HPDE6-E6E7 (cell line): ENCODE measurements around the gene STAG1.
"Not testable (repeated sequence)": the region's sequence is repeated elsewhere in the genome, so short reads cannot be mapped to it uniquely, and the experiment has no call there.

ENCODE experiments used
- DNase-seq: peaks from one replicate; pipeline ENCODE4 v3.0.0; 2011; ENCODE audit warnings: missing footprints; ENCODE audit errors: extremely low spot score

STAG1 gene

DNA sequence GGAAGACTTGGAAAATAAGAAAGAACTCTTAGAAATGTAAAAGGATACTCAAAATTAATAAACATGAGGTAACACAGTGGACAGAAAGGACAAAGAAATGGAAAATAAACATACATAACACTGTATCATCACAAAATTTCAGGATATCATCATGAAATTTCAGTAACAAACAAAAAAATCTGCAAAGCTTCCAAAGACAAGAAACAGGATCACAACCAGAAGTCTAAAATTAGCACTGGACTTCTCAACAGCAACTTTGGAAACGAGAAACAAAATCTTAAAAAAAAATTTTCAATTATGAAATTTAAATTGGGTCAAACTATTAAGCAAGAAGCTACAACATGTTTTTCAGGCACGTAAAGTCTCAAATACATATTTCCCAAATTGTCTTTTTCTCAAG, 238.8 kb downstream of the STAG1 start:
- DNase-seq, result no peak

DNA sequence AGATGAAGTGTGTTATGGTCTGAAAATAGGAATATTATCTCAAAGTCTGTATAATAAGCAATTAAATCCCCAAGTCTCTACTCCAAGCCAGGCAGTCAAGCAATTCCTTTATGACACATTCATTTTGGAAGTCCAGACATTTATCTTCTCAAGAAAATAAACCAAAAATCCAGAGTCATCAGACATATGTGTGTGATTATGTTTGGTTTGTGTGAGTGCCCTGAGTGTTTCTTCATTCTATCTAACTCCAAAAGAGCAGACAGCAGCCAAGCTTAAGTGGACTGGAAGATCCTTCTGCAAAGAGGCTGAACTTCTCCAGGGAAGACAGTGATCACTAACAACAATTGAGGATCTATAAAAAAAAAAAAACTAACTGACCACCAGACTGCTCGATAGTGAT, 239.8 kb downstream of the STAG1 start:
- no peak for DNase-seq

DNA sequence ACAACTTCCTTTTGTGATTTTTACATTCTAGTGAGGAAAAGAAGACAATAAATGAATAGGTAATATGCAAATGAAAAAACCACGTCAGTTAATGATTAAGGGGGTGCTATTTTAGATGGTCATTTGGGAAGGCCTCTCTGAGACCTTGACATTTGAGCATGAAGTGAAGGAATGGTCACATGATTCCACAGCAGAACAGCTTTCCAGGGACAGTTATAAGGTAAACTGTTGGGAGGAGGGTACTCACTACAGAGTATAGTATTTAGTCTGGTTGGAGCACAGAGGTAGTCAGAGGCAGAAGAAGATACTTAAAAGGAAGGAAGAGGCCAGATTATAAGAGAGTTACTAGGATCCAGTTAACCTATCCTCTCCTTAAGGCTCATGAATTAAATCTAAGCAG, 246.5 kb downstream of the STAG1 start:
- no peak for DNase-seq

DNA sequence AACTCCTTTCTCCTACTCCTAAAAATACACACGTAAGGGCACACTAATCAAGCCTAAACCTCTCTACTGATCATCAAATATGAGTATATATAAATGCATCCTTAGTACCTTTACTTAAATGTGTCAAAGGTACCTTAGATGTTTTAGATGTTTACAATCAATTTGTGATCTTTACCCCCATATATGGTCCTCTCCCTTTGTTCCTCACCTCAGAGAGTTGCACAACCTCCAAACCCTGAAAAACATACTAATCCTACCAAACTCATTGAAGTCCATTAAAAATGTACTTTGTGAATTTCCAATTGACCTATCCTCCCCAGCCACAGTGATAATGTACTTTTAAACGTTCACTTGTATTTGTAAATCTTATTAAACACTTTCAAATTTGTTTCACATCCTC, 249.1 kb downstream of the STAG1 start:
- no peak for DNase-seq

DNA sequence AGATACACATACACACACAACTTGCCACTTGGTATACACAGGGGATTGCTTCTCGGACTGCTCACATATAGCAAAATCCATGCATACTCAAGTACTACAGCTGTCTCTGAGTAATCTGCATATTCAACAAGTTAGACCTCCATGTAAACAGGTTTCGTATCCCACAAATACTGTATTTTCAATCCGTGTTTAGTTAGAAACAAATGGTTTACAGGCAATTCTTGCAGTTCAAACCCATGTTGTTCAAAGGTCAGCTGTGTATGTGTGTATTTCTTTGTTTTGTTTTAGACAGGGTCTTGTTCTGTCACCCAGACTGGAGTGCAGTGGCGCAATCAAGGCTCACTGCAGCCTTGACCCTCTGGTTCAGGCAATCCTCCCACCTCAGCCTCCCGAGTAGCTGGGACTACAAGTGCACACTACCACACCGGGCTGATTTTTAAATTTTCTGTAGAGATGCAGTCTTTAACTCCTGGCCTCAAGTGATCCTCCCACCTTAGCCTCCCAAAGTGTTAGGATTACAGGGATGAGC, 253.2 kb downstream of the STAG1 start:
- DNase-seq, result no peak

DNA sequence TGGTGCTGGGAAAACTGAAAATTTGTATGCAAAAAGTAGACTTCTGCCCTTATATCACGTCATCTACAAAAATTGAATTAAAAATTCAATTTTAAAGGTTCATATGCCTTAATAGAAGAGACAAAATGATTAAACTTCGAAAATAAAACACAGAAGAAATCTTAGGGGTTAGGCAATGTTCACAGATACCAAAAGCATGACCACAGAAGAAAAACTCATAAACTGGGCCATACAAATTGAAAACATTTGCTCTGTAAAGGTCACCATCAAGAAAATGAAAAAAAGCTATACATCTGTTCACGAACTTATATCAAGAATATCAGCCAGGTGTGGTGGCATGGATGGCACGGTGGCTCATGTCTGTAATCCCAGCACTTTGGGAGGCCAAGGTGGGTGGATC, 257.0 kb downstream of the STAG1 start:
- DNase-seq, result no peak

DNA sequence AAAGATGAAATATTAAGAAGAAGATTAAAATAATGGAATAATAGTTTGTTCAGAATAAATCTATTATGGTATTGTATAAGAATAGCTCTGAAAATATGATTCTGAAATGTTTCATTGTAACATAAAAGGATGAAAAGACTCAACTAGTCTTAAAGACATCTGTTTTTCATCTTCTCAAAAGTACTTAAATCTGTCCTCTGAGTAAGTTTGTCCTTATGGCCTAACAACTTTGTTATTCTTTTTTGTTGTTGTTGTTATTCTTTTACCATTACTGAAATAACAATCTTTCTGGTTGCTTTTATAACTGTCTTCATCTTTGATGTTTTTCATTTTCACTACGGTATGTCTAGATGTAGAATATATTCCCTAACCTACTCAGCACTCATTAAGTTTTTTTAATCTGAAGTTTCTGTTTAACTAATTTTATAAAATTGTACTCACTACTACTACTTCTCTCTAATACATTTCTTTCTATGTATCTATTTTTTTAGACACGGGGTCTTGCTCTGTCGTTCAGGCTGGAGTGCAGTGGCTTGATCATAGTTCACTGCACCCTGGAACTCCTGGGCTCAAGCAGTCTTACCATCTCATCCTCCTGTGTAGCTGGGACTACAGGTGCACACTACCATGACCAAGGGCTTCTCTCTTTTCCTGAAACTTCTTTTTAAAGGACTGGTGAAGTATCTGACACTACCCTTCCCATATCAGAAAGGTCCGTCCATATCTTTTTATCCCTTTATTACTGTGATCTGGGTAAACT, 261.4 kb downstream of the STAG1 start:
- DNase-seq, result no peak

DNA sequence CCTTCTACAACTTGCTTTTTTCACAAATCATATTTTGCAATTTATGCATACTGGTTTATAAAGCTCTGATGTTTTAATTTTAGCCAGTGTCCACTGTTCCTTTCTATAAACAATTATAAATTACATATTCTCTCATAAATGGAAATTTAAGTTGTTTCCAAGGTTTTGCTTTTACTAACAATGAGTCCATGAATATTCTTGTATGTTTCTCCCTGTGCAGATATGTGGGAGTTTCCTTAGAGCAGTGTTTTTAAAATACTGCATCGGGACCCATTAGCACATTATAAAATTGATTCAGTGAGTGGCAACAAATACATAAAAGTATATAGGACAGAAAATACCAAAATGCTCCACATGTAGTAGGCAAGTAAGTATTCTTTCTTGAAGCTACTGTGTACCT, 266.4 kb downstream of the STAG1 start:
- no peak for DNase-seq

DNA sequence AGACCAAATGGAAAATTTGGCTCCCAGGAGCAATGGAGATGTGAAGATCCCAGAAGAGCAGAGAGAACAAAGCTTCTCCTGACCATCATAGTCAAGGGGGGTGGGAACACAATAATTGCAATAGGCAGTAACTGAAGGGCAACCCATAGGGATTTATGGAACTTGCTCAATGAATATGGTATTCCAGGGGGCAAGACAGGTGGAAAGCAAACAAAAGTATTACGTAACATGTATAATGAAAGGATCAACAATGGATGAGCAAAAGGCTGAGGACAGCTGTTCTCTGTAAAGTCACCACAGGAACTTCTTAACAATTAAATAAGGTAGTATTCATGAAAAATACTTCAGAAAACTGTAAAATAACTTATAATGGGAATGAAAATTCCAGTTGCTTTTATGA, 275.9 kb downstream of the STAG1 start:
- DNase-seq, result no peak

DNA sequence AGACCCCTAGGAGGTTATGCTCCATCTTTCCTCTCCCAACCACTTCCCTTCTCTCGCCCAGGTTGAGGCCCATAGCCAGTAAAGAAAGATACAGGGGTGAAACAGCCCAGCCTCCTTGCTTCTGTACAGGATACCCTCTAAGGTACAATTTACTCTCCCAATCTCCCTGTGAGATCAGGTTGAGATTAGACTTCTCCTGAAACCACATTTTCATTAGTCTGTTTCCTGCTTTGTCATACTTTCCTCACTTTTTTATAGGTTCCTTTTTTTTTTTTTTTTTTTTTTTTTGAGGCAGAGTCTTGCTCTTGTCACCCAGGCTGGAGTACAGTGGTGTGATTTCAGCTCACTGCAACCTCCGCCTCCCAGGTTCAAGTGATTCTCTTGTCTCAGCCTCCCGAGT, 277.3 kb downstream of the STAG1 start:
- not testable (repeated sequence) for DNase-seq

DNA sequence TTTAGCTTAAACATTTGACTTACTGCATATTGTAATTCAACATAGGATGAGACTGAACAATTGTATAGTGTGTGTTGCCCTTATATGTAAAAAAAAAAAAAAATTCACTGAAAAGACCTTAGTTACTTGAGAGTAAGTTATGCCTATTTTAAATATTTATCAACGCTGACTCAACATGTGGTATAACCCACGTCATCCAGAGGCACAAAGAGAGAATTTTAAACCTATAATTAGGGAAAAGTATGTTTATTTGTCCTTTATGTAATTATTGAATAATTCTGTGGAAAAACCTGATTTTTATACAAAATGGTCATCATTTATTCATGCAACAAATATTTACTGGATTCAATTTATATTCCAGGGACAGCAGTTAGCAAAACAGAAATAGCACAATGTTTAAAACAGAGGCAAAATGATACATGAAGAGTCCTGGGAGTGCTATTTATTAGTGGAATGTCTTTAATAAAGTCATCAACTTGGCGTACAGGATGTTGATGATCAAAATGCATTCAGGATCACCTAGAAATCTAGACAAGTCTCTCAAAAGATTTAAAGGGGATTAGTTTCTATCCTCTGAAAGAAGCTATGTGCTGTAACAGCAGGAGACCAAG, 278.4 kb downstream of the STAG1 start:
- no peak for DNase-seq

DNA sequence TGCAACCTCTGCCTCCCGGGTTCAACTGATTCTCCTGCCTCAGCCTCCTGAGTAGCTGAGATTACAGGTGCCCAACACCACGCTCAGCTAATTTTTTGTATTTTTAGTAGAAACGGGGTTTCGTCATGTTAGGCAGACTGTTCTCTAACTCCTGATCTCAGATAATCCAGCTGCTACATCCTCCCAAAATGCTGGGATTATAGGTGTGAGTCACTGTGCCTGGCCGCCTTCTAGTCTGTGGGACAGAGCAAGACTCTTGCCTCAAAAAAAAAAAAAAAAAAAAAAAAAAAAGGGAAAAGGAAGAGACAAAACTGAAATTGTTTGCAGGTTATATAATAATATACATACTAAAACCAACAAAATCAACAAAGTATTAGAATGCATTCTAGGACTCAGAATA, 286.9 kb downstream of the STAG1 start:
- no peak for DNase-seq

DNA sequence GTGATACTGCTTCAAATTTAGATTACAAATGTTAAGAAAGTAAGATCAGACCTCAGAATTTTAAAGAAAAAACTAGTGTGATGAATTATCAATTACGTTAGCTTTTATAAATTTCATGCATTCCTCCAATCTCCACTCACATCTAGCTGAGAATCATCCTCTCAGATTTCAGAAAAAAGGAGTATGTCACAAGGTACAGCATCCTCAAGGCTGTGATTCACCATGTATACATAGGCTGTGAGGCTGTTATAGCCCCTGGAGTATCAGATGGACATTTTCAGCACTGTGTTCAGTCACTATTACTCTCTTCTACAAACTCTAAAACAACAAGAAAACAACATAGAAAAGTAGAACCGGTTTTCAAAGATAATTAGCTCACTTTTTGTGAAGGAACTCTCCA, 287.7 kb downstream of the STAG1 start:
- DNase-seq, result no peak

DNA sequence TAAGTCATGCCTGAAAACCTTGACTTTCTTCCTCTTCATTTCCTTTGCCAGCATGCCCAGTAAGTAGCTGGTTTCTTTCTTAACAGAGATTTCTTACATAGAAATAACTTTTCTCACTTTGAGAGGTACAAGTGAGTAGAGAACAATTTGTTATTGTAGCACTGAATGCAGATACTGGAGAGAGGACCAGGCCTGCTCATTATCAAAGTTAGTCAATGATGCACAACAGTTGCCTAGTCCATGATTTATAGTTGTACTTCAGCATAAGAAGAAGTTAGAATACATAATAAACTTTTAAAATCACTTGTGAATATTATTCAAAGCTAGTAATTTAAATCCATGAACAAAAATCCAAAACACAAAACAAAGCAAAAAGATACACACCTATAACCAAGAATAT, 289.0 kb downstream of the STAG1 start:
- no peak for DNase-seq

DNA sequence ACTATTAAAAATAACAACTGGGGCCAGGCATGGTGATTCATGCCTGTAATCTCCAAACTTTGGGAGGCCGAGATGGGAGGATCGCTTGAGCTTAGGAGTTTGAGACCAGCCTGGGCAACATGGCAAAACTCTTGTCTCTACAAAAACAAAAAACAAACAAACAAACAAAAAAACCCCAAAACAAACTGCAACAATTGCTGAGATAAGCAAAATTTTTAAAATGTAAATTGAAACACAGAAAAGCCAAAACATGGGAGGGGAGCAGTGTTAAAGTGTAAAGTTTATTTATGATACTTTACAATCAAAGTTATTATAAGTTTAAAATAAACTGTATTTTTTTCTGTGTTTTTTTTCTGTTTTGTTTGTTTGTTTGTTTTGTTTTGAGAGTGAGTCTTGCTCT, 294.4 kb downstream of the STAG1 start:
- no peak for DNase-seq

DNA sequence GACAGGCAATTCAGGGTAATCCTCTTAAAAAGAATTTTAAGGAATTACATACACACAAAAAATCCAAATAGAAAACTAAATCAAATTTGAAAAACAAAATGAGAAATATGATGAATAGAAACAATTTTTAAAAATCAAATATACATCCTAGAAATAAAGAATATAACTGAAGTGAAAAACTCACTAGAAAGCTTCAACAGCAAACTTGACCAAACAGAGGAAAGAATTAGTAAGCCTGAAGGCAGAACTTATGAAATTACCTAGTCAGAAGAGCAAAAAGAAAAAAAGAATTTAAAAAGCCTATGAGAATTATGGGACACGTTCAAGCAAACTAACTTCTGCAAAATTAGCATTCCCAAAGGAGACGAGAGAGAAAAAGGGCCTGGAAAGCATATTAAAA, 296.0 kb downstream of the STAG1 start:
- no peak for DNase-seq

DNA sequence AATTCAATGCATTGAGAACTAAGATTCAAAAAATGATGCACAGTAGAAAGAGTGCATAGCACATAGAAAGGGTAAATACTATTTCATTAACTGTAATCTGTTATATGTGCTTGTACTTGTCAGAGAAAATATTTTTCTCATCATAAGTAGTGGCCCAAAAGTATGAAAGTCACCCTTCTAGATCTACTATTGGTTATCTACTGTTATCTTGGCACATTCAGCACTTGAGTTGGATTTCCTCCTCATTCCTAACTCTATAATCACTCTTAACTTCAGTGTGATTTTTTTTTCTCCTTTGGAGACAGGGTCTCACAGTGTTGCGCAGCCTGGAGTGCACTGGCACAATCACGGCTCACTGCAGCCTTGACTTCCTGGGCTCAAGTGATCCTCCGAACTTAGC, 307.6 kb downstream of the STAG1 start:
- DNase-seq, result no peak

DNA sequence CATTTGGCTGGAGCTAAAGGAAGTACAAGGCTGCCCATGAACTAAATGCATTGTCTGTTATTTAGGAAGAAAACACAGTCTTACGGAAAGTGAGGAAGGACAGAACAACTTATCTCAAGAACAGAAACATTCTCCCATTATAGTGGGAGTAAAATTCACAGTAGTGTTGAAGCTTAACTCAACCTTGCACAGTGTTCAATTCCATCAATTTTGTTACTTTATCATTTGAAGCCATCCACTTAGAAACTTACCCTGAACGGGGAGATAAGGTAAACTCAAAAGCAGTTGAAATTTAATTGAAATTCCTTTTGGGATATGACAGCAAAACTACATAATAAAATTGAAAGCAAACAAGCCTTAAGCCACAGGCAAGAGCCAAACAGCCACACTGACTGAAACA, 315.1 kb downstream of the STAG1 start:
- no peak for DNase-seq

DNA sequence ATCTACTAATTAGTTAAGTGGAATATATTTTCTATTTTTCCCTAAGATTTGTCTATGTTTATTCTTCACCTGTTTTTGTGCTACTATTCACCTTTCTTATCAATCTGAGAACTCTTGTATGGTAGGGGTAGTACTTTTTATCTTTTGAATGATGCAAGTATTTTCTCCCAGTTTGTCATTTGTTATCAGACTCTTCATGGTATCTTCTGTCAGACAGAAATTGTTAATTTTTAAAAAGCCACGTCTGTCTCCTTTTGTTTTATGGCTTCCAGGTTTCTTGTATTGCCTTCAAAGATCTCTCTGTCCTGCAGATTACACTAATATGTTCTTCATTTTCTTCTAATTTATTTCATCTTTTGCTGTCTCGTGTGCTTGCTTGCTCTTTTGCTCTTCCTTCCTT, 317.7 kb downstream of the STAG1 start:
- DNase-seq, result no peak

DNA sequence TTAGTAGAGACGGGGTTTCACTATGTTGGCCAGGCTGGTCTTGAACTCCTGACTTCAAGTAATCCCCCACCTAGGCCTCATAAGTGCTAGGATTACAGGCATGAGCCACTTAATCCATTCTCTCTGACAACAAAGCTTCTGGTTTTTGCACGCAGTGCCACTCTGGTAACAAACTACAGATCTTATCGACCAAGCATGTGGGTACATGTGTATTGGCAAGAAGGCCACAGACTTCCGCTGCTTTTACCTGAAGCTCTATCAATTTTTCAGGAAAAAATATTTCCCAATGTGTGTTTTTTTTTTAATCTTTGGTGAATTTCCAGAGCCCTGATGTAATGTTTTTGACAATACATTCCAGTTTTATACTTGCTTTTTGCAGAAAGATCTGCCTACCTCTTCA, 319.5 kb downstream of the STAG1 start:
- no peak for DNase-seq

DNA sequence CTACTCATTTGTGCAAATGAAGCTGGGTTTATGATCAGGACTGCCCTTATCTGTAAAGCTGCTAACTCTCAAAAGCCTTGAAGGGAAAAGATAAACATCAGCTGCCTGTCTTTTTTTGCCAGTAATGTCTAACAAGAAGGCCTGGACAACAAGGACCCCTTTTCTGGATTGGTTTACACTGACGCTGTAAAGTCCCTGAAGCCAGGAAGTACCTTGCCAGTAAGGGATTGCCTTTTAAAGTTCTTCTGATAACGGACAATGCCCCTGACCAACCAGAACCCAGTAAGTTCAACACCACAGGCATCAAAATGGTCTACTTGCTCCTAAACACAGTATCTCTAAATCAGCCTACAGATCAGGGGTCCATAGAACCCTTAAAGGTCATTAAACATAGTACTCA, 324.0 kb downstream of the STAG1 start:
- no peak for DNase-seq

DNA sequence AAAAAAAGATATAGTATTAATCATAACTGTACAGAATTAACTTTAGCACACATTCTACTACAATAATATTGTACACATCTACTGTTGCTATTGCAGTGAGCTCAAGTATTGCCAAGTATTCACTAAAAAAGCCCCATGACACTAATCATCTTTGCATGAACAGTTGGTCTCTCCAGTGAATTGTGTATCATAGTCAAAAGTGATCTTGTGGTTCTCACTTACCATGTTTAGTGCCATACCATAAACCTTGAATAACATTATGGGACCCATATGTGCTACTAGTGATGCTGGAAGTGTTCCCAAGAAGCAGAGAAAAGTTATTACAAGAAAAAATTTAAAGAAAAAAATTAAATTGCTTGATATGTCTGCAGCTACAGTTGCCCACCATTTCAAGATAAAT, 324.9 kb downstream of the STAG1 start:
- no peak for DNase-seq

DNA sequence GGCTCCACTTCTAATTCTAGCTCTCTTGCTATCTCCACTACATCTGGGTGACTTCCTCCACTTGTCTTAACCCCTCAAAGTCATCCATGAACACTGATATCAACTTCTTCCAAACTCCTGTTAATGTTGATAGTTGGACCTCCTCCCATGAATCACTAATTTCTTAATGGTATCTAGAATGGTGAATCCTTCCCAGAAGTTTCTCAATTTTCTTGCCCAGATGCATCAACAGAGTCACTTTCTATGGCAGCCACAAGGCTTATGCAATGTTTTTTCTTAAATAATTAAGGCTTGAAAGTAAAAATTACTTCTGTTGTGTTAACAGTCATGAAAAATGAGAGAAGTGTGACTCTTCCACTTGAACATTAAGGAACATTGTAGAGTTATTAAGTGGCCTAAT, 337.7 kb downstream of the STAG1 start:
- DNase-seq, result no peak

DNA sequence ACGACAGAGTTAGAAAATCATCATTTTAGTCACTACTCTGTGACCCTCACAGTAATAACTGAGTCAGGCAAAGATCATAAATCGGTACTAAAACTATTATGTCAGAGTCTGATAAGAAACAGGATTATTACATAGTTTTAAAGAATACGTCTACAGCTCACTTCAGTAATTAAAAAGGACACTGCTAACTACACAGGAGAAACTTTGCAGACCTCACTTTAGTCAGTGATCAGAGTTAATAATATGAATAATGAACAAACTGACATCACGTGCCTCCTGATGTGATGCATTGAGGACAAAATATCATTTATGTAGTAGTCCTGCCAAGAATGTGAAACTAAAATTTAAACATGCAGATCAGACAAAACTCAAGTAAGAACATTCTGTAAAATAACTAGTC, 339.9 kb downstream of the STAG1 start:
- DNase-seq, result no peak
